Astrocyte (in vitro differentiated cells and primary cell): Measurements from ENCODE around the gene ZNF362. TPM values are rescaled to one million over a fixed set of nuclear protein-coding genes. Genes with fewer than 3 reads are reported as not detected.

ENCODE experiments used
- DNase-seq: peaks from one replicate; pipeline ENCODE4 v3.0.0-alpha.2; 2010; ENCODE audit warnings: low read depth
- FAIRE-seq: peaks from 2 replicates; lab custom pipeline; 2011; peaks lifted over from hg19 to GRCh38; lab: Jason Lieb, UNC
- H2AFZ ChIP-seq: 2 replicates; pipeline ENCODE4 v1.6.0; 2012; ENCODE audit warnings: low read depth, low read length, inconsistent platforms
- H3K27ac ChIP-seq: 2 replicates; pipeline ENCODE4 v1.5.1; 2011; ENCODE audit warnings: low read depth, low read length, inconsistent platforms
- H3K27me3 ChIP-seq: 2 replicates; pipeline ENCODE4 v1.6.0; 2011; ENCODE audit warnings: low read length, inconsistent platforms; ENCODE audit not compliant: insufficient read depth
- H3K36me3 ChIP-seq: 2 replicates; pipeline ENCODE4 v1.5.1; 2011; ENCODE audit warnings: low read length, inconsistent platforms; ENCODE audit not compliant: insufficient read depth
- H3K4me1 ChIP-seq: 2 replicates; pipeline ENCODE4 v1.5.1; 2011; ENCODE audit warnings: low read length, inconsistent platforms; ENCODE audit not compliant: insufficient read depth
- H3K4me2 ChIP-seq: 2 replicates; pipeline ENCODE4 v1.6.0; 2012; ENCODE audit warnings: low read length, inconsistent platforms
- H3K4me3 ChIP-seq: 2 replicates; pipeline ENCODE4 v1.5.1; 2011; ENCODE audit warnings: low read depth, mild to moderate bottlenecking, low read length, inconsistent platforms; ENCODE audit not compliant: insufficient read depth
- H3K79me2 ChIP-seq: 2 replicates; pipeline ENCODE4 v1.6.0; 2012; ENCODE audit warnings: mild to moderate bottlenecking, low read length, inconsistent platforms; ENCODE audit not compliant: insufficient read depth
- H3K9ac ChIP-seq: 2 replicates; pipeline ENCODE4 v1.6.0; 2012; ENCODE audit warnings: mild to moderate bottlenecking, low read length, inconsistent platforms
- H3K9me3 ChIP-seq: 2 replicates; pipeline ENCODE4 v1.5.1; 2012; ENCODE audit warnings: low read depth, mild to moderate bottlenecking, low read length, inconsistent platforms; ENCODE audit not compliant: insufficient read depth
- H4K20me1 ChIP-seq: 2 replicates; pipeline ENCODE4 v1.6.0; 2012; ENCODE audit warnings: low read length, inconsistent platforms; ENCODE audit not compliant: insufficient read depth
- H3K27ac Mint-ChIP-seq: one replicate; pipeline ENCODE4 v1.8.0; 2021; ENCODE audit warnings: mild to moderate bottlenecking, mixed read lengths; ENCODE audit not compliant: unreplicated experiment
- H3K27me3 Mint-ChIP-seq: one replicate; pipeline ENCODE4 v1.8.0; 2021; ENCODE audit warnings: low read depth, mixed read lengths; ENCODE audit not compliant: unreplicated experiment
- H3K36me3 Mint-ChIP-seq: one replicate; pipeline ENCODE4 v1.8.0; 2021; ENCODE audit warnings: low read depth, mixed read lengths; ENCODE audit not compliant: unreplicated experiment
- H3K4me1 Mint-ChIP-seq: one replicate; pipeline ENCODE4 v1.8.0; 2021; ENCODE audit warnings: low read depth, mixed read lengths; ENCODE audit not compliant: unreplicated experiment
- H3K4me3 Mint-ChIP-seq: one replicate; pipeline ENCODE4 v1.8.0; 2021; ENCODE audit warnings: mild to moderate bottlenecking, moderate library complexity, mixed read lengths; ENCODE audit not compliant: unreplicated experiment
- H3K9me3 Mint-ChIP-seq: one replicate; pipeline ENCODE4 v1.8.0; 2021; ENCODE audit warnings: mild to moderate bottlenecking, mixed read lengths; ENCODE audit not compliant: unreplicated experiment
- CTCF ChIP-seq: IDR thresholded peaks from 2 replicates; pipeline ENCODE4 v1.5.1; 2011; ENCODE audit warnings: low read depth, mild to moderate bottlenecking, inconsistent platforms, low read length, moderate library complexity; ENCODE audit not compliant: insufficient read depth
- EZH2 ChIP-seq: IDR thresholded peaks from 2 replicates; pipeline ENCODE4 v1.6.1; 2012; ENCODE audit warnings: mild to moderate bottlenecking, low read length, inconsistent platforms; ENCODE audit not compliant: insufficient read depth
- total RNA-seq: library from RNA; stranded (reverse); gene quantifications from 2 replicates; pipeline ENCODE4 v1.2.1, GENCODE V29; 2021

Gene ZNF362
- total RNA-seq, 1 donor from 2014 or later = 38.7 TPM

GRCh38 chr1:33299461-33300155 is 43.3 kb downstream of the ZNF362 start:
- H3K27me3 ChIP-seq = no peaks in the 10 kb centered on the region
- Mint-ChIP-seq H3K9me3 (no peaks in the 10 kb centered on the region), H3K27me3 (peaks cover 4% of the 10 kb centered on the region), H3K4me1 (peaks cover 2% of the 10 kb centered on the region), H3K36me3 (peaks cover 27% of the 10 kb centered on the region), H3K27ac (no peak overlapping the region), H3K4me3 (no peak overlapping the region)
- no peak overlapping the region for H3K9ac ChIP-seq
- H3K4me2 ChIP-seq = no peak overlapping the region
- peaks cover 2% of the 10 kb centered on the region for H3K4me1 ChIP-seq
- H3K27ac ChIP-seq = no peak overlapping the region
- H3K36me3 ChIP-seq = peaks cover 5% of the 10 kb centered on the region
- no peak for DNase-seq
- no peak for TF ChIP-seq CTCF
- no peak for TF ChIP-seq EZH2
- no peak for FAIRE-seq
- H3K9me3 ChIP-seq = no peaks in the 10 kb centered on the region
- H3K4me3 ChIP-seq = no peak overlapping the region
- no peaks in the 10 kb centered on the region for H3K79me2 ChIP-seq
- H4K20me1 ChIP-seq = peaks cover 11% of the 10 kb centered on the region
- H2AFZ ChIP-seq = no peak overlapping the region

- no peaks in the 10 kb centered on the region for H3K9me3 ChIP-seq
- no peaks in the 10 kb centered on the region for H3K79me2 ChIP-seq
- no peak overlapping the region for H3K27ac ChIP-seq
- H3K27ac Mint-ChIP-seq = no peak overlapping the region
- H3K4me2 ChIP-seq = no peak overlapping the region
- FAIRE-seq (no peak), DNase-seq (peak; percentile 67)
- H3K27me3 Mint-ChIP-seq = peaks cover 4% of the 10 kb centered on the region
- peaks cover 26% of the 10 kb centered on the region for H3K36me3 Mint-ChIP-seq
- H3K4me1 Mint-ChIP-seq = peaks cover 2% of the 10 kb centered on the region
- H3K27me3 ChIP-seq = no peaks in the 10 kb centered on the region
- no peak for TF ChIP-seq CTCF
- TF ChIP-seq EZH2 = no peak
- H3K36me3 ChIP-seq = peaks cover 3% of the 10 kb centered on the region
- H3K9me3 Mint-ChIP-seq = no peaks in the 10 kb centered on the region
- H2AFZ ChIP-seq = no peak overlapping the region
- peaks cover 9% of the 10 kb centered on the region for H4K20me1 ChIP-seq
- no peak overlapping the region for H3K9ac ChIP-seq
- H3K4me1 ChIP-seq = peaks cover 2% of the 10 kb centered on the region
- no peak overlapping the region for H3K4me3 Mint-ChIP-seq
- H3K4me3 ChIP-seq = no peak overlapping the region
Observed at GRCh38 chr1:33300673-33301072, 44.4 kb downstream of the ZNF362 start.
